Temporal lobe (tissue), 2 donors: Measurements from ENCODE around the gene FCN3. TPM values are rescaled to one million over a fixed set of nuclear protein-coding genes. Genes with fewer than 3 reads are reported as not detected.

Experiments
- small RNA-seq: library from RNA; depleted of rRNA; stranded (forward); fragments of <200 nt; gene quantifications from one replicate; pipeline ENCODE3, GENCODE V24; 2014; ENCODE audit warnings: low replicate concordance
- total RNA-seq: library from RNA; depleted of rRNA; stranded (reverse); fragments of >200 nt; gene quantifications from one replicate; pipeline ENCODE4 v1.2.3, GENCODE V29; 2014

FCN3 gene
- total RNA-seq, 1 donor from 2014 or later: 0.25 TPM

Small RNA genes lying within 50 kb of the gene (small RNA-seq; reads per million reads assigned to genes)
- 0.19 reads per million for gene RNU6-48P

Other genes starting within 250 kb of the FCN3 start
- 2.5 TPM for gene SLC9A1, start 219.7 kb downstream of the FCN3 start, total RNA-seq
- gene WDTC1, start 140.2 kb downstream of the FCN3 start, total RNA-seq: 20.9 TPM
- 20.9 TPM for gene TMEM222, start 52.7 kb downstream of the FCN3 start, total RNA-seq
- 0.25 TPM for gene SYTL1, start 32.8 kb downstream of the FCN3 start, total RNA-seq
- gene MAP3K6, start 7.9 kb downstream of the FCN3 start, total RNA-seq: 1.5 TPM
- not detected for gene CD164L2, start 8.5 kb upstream of the FCN3 start, total RNA-seq
- gene GPR3, start 17.8 kb upstream of the FCN3 start, total RNA-seq: 0.25 TPM
- 10.1 TPM for gene WASF2, start 115.3 kb upstream of the FCN3 start, total RNA-seq
- 16.5 TPM for gene AHDC1, start 229.3 kb upstream of the FCN3 start, total RNA-seq